OCI-LY7 (cell line): ENCODE data around the gene SOAT1. TPM values are rescaled to one million over a fixed set of nuclear protein-coding genes. Genes with fewer than 3 reads are reported as not detected.

ENCODE experiments used
- BruUV-seq: library from RNA; stranded (reverse); fragments of 400-500 nt; replicated peaks from 2 replicates; lab custom pipeline; 2021; lab: Mats Ljungman, UMichigan
- CTCF ChIA-PET: fragments of 300-600 bp; sonication (Branson Sonifier 250); formaldehyde crosslinking; loops from one replicate; lab custom pipeline; 2022; ENCODE audit warnings: antibody characterized with exemption; ENCODE audit not compliant: unreplicated experiment; lab: Charles Lee
- POLR2A ChIA-PET: fragments of 300-600 bp; sonication (Branson Sonifier 250); formaldehyde crosslinking; loops from one replicate; lab custom pipeline; 2022; ENCODE audit warnings: antibody characterized with exemption; lab: Charles Lee
- DNase-seq: peaks from one replicate; pipeline ENCODE4 v3.0.0-alpha.2; 2015; ENCODE audit warnings: low spot score
- H2AFZ ChIP-seq: fragments of 200-600 bp; sonication (generic), shearing (Covaris generic); 2 replicates; pipeline ENCODE4 v1.6.1; 2014; ENCODE audit warnings: mild to moderate bottlenecking, antibody characterized with exemption, low read length, moderate library complexity
- H3K27ac ChIP-seq: fragments of 200-600 bp; sonication (generic); 2 replicates; pipeline ENCODE4 v1.5.1; 2014; ENCODE audit warnings: mixed run types, low read depth, mild to moderate bottlenecking, moderate library complexity, low read length, inconsistent platforms; ENCODE audit not compliant: poor library complexity, severe bottlenecking
- H3K36me3 ChIP-seq: fragments of 200-600 bp; sonication (generic); 2 replicates; pipeline ENCODE4 v1.6.1; 2014; ENCODE audit warnings: mild to moderate bottlenecking, antibody characterized with exemption, low read length, moderate library complexity, mixed read lengths; ENCODE audit not compliant: insufficient read depth
- H3K4me1 ChIP-seq: fragments of 200-600 bp; sonication (generic); 2 replicates; pipeline ENCODE4 v1.5.1; 2014; ENCODE audit warnings: mild to moderate bottlenecking, low read length; ENCODE audit not compliant: insufficient read depth, poor library complexity, severe bottlenecking
- H3K4me2 ChIP-seq: fragments of 200-600 bp; sonication (generic); 2 replicates; pipeline ENCODE4 v1.6.1; 2014; ENCODE audit warnings: mild to moderate bottlenecking, low read length
- H3K4me3 ChIP-seq: fragments of 200-600 bp; sonication (generic); 2 replicates; pipeline ENCODE4 v1.5.1; 2014; ENCODE audit warnings: mild to moderate bottlenecking, low read depth, low read length; ENCODE audit not compliant: poor library complexity, severe bottlenecking
- H3K79me2 ChIP-seq: fragments of 200-600 bp; sonication (generic); 2 replicates; pipeline ENCODE4 v1.6.1; 2016; ENCODE audit warnings: low read depth, mild to moderate bottlenecking, low read length, moderate library complexity, mixed read lengths; ENCODE audit not compliant: insufficient read depth
- H3K9me2 ChIP-seq: fragments of 200-600 bp; sonication (generic); 2 replicates; pipeline ENCODE4 v1.6.1; 2016; ENCODE audit warnings: mild to moderate bottlenecking, low read length, mixed read lengths; ENCODE audit not compliant: insufficient read depth
- H3K9me3 ChIP-seq: fragments of 200-600 bp; sonication (generic); 2 replicates; pipeline ENCODE4 v1.6.1; 2014; ENCODE audit warnings: mild to moderate bottlenecking, mixed run types, low read length, mixed read lengths
- H4K20me1 ChIP-seq: fragments of 200-600 bp; sonication (generic); 2 replicates; pipeline ENCODE4 v1.6.1; 2014; ENCODE audit warnings: mild to moderate bottlenecking, antibody characterized with exemption, low read length, moderate library complexity, mixed read lengths; ENCODE audit not compliant: insufficient read depth
- CTCF ChIP-seq: fragments of 200-600 bp; sonication (generic); conservative IDR thresholded peaks from 2 replicates; pipeline ENCODE4 v1.5.1; 2014; ENCODE audit warnings: mild to moderate bottlenecking, antibody characterized with exemption, low read length, moderate library complexity, mixed read lengths
- EZH2phosphoT487 ChIP-seq: fragments of 200-600 bp; sonication (generic); IDR thresholded peaks from 2 replicates; pipeline ENCODE4 v1.6.1; 2018; ENCODE audit warnings: low read depth, borderline replicate concordance, mild to moderate bottlenecking, mixed run types, antibody characterized with exemption, low read length, moderate library complexity, mixed read lengths
- intact Hi-C: fragments of 100-400 bp; cut with micrococcal nuclease; formaldehyde crosslinking; loops from one replicate; pipeline ENCODE4 v1.10.0; 2022; ENCODE audit not compliant: unreplicated experiment
- total RNA-seq, 2 experiments: library from RNA; depleted of rRNA in 1 of 2; stranded (reverse); fragments of >200 nt in 1 of 2; shearing (Covaris generic) in 1 of 2; gene quantifications; 2 replicates each; pipeline ENCODE4 v1.2.3, GENCODE V29; 2014 to 2022

SOAT1 gene
- total RNA-seq, 2 experiments from 2014 or later = 8.7 to 34.0 TPM

GRCh38 chr1:179302070-179302469 is 8.5 kb downstream of the SOAT1 start:
- Histone ChIP-seq H3K9me2 (no peaks in the 10 kb centered on the region), H3K4me3 (no peak overlapping the region), H3K4me2 (no peak overlapping the region), H3K36me3 (peaks cover 50% of the 10 kb centered on the region), H4K20me1 (0 out of 2 replicates have a peak, but pooled peaks cover 8% of the 10 kb centered on the region), H3K9me3 (no peaks in the 10 kb centered on the region), H3K4me1 (peaks cover 16% of the 10 kb centered on the region), H2AFZ (no peak overlapping the region), H3K27ac (no peak overlapping the region), H3K79me2 (peaks cover 31% of the 10 kb centered on the region)
- BruUV-seq = no TSS peak
- DNase-seq = no peak
- POLR2A ChIA-PET = interaction anchor here (0.6 kb wide), 1 partner anchor 370 kb away, joined by 4 read pairs; no protein-coding TSS in a partner anchor
- CTCF ChIA-PET = no interaction called here
- intact Hi-C loops = no loop called here
- TF ChIP-seq EZH2phosphoT487 (no peak), CTCF (no peak)

DNA sequence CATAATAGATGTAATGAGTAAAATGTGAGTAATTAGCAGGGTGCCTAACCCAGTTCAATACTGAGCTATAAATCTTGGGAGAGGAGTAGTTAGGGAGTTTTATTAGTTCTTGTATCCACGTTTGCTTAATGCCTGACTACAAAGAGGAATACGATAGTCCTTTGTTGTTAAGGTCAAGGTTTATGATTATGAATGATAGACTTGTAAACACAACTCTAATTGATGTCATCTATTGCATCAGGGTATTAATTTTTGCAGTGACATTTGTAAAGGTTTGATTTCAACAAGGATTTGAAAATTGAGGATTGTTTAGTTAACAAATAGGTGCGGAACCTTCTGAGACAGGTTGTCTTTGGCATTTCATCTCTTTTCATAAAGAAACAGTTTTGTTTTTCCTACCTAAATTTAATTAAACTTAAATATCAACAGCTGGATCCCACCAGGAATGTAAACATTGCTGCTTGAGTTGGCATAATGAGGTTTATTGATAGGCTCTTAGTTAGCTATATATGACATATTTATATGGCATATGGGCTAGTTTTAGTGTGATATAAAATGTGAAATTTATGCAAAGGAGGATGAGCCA is 9.7 kb downstream of the SOAT1 start:
- CTCF ChIA-PET = no interaction called here
- intact Hi-C loops = no loop called here

More for the DNA sequence above, 9.7 kb downstream of the SOAT1 start:
- Histone ChIP-seq H3K9me2 (no peaks in the 10 kb centered on the region), H3K4me3 (no peak overlapping the region), H3K27ac (no peak overlapping the region), H3K9me3 (no peaks in the 10 kb centered on the region), H2AFZ (no peak overlapping the region), H3K4me1 (peaks cover 12% of the 10 kb centered on the region), H3K4me2 (no peak overlapping the region), H4K20me1 (0 out of 2 replicates have a peak, but pooled peaks cover 8% of the 10 kb centered on the region), H3K79me2 (peaks cover 23% of the 10 kb centered on the region), H3K36me3 (peaks cover 60% of the 10 kb centered on the region)
- DNase-seq = no peak
- POLR2A ChIA-PET = interaction anchor here (0.6 to 1.7 kb wide), 3 partner anchors 9 to 336 kb away, joined by 3 to 8 read pairs (median 4); partner anchors contain the start of gene SOAT1
- BruUV-seq = no TSS peak
- TF ChIP-seq EZH2phosphoT487 (no peak), CTCF (no peak)
